ENCODE measurements around the gene EIPR1. TPM values are rescaled to one million over a fixed set of nuclear protein-coding genes. Genes with fewer than 3 reads are reported as not detected.
A peak's percentile ranks its signal among the peaks of the same experiment; 100 is the strongest.
"Not testable (repeated sequence)": the region's sequence is repeated elsewhere in the genome, so short reads cannot be mapped to it uniquely, and the experiment has no call there.

The EIPR1 gene
- total RNA-seq, 1 donor from 2014 or later: 25.9 TPM

DNA sequence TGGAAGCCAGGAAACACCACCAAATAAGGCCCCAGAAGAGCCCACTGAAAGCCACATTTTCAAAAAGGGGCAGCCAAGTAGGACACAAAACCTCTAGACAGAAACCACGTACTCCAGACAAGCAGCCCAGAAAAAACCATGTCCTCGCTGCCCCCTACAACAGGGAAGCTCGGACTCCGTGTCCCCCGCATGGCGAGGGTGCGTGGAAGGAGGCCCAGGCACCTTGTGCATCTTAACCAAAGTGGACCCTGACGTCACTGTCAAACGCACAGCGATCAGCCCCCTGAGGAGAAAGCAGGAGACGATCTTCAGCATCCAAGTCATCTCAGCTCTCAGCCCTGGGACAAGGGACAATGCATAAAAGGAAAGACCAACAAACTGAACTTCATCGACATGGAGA, 168.4 kb downstream of the EIPR1 start:
- ATAC-seq: no peak

DNA sequence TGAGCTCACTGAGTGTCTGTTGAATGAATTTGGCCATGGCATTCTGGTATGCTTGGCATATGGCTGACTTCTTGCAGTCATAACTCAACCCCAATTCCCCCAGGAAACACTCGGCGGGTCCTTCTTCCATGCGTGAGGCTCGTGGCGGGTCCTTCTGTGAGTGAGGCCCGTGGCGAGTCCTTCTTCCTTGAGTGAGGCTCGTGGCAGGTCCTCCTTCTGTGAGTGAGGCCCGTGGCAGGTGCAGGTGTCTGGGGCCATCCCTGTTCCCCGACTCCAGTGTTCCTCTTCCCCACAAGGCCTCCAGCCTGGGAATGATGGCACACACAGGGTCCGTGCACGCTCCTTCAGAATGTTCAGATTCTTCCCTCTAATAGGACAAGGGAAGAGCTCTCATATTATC, 169.0 kb downstream of the EIPR1 start:
- ATAC-seq: no peak

DNA sequence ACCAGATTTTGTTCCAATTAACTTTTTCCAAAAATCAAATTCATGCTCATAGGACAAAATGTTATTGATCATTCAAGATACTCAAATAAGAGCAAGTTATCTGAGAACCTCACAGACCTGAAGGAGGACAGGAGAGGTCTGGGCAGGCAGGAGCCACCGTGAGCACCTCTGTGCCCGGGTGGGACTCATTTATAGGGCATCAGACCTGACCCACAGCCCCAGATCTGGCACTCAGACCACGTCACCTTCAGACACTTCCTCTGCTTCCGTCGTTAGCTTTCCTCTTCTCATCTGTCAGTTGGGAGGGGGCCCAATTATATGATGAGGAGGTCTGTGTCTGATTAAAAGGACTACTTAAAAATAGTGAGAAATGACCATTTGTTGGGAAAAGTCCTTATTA, 169.4 kb downstream of the EIPR1 start:
- ATAC-seq: no peak

DNA sequence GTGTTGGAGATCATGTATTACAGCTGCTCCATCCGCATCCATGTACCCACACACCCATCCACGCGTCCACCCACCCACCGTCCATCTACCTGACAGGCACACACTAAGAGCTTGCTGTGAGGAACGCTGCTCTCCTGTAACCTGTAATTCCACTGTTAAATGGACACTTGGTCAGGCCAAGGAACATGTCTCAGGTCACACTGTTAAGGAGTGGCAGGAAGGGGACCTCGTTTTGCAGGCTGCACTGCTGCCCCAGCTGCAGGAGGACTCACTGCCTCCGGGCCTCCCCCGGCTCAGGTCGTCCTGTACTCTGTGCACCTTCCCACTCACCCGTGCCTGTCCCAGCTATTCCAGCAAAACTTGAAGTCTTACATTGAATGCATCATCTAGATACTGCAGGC, 170.5 kb downstream of the EIPR1 start:
- no peak for ATAC-seq

DNA sequence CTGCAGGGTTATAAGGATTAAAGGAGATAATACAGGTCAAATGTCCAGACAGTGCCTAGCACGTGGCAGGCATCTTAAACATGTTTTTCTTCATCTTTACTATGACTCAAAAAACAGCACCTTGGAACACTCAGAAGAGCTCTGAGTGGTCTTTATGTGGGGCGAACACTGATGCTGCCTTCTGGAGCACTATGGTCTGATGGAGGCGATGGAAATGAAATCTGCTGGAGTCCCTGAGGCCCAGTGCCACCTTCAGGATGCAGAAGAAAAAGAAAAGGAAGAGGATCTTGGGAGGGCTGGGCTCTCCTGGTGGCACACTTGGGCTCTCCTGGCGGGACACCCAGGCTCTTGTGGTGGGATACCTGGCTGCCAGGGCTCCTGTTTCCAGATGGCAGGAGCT, 171.8 kb downstream of the EIPR1 start:
- no peak for ATAC-seq

DNA sequence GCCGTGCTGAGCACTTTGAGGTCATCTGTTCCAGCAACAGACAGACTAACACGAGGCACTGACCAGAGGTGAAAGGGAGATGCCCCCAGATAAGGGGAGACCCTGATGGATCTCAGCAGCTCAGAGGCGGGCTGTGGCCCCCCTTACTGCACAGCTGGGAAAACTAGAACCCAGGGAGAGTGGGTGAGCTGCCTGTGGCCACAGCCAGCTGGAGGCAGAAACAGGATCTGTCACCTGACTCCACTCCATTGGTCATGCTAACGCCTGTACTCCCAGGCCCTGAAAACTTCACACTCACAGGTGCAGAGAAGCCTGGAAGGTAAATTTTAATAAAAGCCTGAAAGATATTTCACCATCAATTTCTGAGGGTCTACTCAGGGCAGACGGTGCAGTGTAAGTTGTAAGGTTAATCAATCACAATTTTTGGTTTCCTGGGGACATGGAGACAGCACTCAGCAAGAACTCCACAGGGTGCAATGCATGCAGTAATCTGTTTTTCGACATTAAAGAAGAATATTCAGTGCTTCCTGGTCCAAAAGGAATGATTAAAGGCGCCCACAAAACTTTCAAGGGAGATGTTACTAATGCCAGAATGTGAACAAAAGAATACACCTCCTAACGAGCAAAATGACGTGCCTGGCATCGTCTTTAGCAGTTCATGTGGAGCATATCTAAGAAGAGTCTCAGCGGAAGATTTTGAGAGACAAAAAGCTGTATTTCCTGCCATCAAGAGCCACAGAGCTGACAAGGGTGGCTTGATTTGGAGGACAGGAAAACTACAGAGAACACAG, 173.4 kb downstream of the EIPR1 start:
- no peak for ATAC-seq

DNA sequence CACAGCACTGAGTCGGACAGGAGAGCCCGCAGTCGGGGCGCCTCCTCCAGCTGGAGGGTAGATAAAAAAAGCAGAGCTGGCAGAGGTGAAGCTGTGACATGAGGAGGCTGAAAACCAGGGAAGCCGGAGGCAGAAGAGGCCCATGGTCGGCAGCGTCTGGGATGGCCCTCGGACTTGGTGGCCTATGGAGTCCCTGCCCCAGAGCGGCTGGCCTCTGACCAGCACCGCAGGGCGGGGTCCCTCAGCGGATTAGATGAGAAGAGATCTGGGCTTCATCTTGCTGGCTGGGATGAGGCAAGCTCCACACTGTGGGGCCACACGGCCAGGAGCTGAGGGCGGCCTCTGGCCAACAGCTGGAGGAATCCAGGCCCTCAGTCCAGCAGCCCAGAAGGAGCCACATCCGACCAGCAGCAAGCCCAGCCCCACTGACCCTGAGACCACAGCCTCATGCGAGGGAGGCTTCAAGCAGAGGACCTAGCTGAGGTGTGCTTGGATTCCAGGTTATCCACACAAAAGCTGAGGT, 174.1 kb downstream of the EIPR1 start:
- no peak for ATAC-seq

DNA sequence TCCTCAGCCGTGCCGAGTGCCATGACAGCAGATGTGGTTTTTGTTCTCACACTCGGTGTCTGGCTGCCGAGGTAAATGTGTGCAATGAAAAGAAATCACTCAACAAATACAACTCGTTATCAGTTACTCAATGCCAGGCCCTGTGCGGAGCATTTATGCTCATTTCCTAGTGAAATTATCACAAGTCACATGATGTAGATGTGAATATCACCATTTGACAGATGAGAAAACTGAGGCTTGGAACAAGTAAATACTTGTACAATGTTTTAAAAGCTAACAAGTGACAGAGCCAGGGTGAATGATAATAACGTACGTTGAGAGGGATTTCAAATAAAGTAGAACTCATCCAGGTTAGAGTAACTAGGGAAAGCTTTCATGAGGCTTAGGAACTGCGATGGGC, 174.7 kb downstream of the EIPR1 start:
- ATAC-seq: no peak

DNA sequence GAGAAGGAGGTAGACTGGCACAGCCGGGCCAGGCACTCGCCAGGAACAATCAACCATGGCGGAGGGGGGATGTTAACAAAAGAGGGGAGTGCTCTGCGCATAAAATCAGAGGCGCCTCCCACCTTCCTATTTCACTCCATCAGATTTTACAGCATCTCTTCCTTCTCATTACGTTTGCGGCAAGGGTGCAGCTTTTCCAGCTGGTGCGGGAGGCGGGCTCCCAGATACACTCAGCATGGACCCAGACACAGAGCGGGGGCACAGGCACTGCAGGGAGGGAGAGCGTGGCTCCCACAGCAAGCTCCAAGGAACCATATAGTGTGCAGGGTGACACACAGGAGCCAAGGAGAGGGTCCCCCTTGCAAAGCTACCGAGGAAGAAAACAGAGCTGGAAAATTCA, 176.3 kb downstream of the EIPR1 start:
- no peak for ATAC-seq

DNA sequence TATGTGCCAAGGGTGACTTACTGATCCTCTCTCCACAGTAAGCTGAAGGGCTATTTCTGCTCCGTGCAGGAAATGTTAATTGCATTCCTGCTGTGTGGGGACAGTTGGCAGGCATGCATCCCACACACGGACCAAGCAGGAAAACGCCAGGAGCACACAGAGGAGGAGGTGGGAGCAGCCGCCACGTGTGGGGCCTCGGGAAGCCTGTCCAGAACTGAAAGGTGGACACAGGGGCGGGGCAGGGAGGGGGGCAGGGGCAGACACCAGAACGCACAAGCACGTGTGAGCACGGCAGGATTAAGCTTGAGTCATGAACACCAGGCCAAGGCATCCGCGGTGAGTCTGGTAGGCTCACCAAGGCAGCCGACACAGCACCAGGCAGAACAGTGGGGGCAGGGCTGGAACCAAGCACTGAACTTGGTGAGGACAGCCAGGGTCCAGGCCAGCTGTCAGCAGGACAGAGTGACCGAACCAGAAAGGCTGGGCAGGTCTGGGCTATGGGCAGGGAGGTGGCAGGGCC, 177.1 kb downstream of the EIPR1 start:
- peak; percentile 14 for ATAC-seq

DNA sequence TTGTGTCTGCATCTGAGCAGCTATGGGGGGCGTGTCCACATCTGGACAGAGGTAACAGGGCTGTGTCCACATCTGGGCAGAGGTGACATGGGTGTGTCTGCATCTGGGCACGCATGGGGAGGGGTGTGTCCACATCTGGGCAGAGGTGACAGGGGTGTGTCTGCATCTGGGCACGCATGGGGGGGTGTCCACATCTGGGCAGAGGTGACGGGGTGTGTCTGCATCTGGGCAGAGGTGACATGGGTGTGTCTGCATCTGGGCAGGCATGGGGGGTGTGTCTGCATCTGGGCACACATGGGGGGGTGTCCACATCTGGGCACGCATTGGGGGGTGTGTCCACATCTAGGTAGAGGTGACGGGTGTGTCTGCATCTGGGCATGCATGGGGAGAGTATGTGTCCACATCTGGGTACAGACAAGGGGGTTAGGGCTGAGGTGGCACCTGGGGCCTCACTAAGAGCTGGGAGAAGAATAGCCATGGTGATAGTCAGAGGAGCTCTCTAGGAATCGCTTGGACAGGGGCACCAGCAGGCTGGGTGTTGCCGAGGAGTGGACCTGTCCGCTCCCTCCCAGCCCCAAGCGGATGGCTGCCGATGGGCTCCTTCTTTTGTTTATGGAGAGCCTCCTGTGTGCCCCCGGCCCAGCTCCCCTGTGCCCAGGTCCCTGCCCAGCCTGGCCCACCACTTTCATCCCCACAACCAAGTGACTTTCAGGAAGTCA, 177.8 kb downstream of the EIPR1 start:
- ATAC-seq: no peak

DNA sequence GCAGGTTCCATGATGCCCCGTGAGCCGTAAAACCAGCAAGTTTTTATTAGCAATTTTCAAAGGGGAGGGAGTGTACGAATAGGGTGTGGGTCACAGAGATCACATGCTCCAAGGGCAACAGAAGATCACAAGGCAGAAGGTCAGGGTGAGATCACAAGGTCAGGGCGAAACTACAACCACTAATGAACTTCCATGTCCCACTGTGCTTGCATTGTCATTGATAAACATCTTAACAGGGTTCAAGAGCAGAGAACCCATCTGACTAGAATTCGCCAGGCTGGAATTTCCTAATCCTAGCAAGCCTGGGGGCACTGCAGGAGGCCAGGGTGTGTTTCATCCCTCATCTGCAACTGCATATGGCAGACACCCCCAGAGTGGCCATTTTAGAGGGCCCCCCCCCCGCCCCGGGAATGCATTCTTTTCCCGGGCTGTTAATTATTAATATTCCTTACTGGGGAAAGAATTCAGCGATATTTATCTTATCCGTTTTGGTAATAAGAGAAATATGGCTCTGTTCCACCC, 178.9 kb downstream of the EIPR1 start:
- ATAC-seq: not testable (repeated sequence)

DNA sequence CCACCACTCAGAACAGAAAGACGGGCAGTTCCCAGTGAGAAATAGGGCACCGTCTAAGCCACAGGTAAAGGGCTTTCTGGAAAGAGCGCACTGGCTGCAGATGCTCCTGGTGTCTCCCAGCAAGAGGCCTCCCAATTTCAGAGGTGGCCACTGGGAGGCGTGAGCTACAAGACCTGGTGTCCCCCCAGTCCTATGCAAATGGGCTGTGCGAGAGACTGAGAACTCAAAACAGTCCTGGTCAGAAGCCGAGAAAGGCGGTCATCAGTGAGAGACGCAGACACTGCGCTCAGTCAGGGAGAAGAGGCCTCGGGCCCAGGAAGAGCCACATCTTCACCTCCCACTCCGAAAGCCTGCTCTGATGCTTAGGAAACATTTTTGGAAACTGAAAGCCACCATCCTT, 179.5 kb downstream of the EIPR1 start:
- peak; percentile 17 for ATAC-seq

DNA sequence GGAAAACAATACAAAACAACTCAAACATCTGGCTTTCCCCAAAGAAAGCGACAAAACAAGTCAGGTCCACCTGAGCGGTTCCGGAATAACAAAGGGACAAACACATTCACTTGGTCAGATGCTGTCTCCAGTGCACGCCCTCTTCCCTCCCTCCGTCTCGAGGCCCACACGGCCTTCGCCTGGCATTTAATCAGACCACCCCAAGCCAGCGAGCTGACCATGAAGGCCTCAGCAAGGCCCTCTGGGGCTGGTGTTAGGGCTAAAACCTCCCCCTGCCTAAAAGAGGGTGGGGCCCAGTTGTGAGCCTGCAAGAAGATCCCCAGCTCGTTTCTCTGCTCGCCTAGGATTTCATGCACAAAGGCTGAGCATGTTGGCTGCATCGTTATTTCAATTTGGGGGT, 180.3 kb downstream of the EIPR1 start:
- ATAC-seq: no peak

DNA sequence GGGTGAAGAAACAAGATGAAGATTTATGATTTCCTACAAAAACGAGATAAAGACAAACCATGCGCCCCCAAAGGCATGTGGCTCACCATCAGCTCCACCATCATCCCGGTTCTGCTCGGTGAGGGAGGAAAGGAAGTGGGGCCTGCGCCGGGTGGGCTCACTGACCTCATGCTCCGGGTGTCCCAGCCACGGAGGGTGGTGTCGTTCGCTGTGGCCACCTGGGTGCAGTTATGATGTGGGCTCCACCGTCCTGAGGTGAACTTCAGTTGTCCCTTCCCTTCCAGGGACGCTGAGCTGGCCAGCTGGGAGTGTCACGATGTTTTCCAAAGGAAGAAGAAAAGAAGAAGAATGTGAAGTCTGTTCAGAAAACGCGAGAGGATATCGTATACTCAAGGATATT, 180.9 kb downstream of the EIPR1 start:
- no peak for ATAC-seq

DNA sequence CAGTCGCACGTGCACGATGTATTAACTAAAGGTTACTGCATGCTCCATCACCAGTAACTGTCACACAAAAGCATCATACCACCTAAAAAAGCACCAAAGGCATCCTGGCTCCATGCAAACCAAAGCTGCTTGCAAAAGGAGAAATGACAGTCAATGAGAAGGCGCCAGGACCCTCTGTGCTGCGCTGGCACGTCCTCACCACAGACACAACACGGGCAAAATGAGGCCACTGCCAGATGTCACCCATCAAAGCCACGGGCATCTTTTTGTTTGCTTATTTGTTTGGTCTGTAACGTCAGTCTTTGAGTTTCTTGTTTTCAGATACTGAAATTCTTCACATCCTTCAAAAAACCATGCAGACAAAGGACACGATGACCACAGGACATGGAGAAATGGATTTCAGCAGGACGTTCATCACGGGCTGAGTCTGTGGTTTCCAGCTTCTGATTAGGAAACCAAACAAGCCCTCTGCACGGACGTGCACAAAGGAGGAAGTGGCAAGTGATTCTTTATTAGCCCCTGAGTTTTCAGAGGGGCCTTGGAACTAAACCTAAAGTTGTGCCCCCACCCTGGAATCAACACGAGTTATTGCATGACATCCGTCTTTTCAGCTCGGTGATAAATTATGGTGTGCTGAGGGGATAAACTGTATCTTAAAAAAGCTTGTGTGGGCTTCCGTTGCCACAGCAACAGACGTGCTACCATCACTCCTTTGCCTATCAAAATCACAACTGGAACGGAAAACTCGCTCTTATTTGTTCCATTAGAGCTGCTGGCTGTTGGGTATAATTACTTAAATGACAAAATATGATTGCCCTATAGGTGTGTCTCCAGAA, 181.8 kb downstream of the EIPR1 start:
- ATAC-seq: no peak

DNA sequence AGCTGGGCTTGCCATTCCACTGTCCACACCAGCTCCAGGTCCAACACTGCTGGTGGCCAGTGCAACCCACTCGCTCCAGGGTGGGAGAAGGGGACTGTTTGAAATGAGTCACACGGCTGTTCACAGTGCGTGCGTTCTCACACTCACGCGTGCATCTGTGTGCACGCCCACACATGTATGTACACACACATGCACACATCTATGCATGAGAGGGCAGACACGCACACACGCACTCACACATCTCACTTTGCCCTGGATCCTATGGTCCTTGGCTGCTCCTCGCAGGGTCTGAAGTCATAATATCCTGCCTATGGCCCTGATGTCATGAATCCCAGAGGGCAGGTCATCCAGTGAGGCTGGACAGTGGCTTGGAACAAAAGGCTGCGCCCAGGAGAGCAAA, 182.8 kb downstream of the EIPR1 start:
- ATAC-seq: no peak

DNA sequence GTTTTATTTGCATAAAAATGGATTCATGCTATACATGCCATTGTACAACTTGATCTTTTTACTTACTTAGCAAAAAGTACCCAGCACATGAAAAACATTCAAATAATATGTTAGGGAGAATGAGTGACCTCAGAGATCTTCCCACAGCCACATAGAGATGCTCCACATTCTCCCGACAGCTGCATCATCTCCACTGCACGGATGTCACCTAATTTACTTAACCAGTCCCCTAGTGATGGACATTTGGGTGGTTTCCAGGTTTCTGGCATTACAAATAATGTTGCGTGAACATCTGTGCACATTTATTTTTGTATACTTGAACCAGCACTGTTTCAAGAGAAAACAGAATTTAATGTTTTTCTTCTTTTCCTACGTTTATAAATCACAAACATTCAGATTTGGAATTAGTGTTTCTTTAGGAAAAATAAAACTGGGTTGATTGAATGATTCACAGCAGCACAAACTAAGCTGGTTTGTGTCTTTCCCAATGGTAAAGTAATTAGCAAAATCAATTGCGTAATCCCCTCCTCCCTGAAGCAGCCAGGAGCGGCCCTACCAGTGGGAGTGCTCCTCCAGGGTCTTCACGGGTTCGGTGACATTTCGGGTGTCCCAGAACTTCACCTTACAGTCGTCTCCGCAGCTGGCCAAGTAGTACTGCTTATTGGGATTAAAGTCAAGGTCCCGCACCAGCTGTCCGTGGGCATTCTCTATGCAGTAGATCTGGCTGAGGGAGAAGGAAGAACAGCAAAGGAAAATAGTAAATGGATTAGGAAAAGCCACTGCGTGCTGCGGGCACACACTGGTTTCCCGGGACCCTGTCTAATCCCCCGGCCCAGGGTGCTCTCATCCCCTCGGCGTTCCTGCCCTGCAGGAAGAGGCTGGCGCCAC, 183.9 kb downstream of the EIPR1 start:
- no peak for ATAC-seq

DNA sequence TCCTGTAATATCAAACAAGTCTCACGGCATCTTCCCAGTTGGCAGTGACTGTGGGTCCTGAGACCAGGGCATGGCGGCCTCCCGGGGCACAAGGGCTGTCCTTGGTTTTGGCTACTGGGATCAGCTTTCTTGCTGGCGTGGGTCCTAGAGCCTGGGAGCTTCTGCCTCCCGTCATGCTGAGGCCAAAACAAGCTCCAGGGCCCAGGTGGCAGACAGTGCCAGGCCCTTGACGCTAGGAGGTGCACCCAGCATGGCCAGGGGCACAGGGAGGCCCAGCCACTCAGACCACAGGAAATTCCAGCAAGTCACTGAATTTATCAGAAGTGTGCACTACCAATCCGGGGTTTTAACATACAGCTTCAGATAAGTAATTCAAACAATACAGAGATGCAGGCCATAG, 184.7 kb downstream of the EIPR1 start:
- no peak for ATAC-seq

DNA sequence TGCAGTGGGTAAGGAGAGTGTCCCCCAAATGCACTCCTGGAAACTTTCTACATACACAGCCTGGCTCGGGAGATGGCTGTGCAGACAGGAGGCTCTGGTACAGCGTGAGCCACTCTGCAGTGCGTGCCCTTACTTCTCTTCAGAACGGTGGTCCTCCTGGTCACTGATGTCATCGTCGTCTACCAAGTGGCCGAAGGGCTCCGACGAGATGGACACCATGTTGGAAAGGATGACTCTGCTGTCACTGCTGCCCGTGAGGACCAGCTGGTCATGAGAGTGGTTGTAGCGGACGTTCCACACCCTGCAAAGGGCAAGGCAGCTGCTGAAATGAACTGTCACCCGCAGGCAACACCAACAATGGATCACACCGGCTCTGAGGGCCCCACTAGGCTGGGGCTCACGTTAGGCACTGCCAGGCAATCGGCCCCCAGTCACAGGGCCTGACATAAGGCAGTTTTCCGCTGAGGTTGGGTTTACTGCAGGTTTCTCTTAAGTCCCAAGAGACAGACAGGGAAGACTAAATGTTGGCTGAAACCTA, 185.3 kb downstream of the EIPR1 start:
- no peak for ATAC-seq

DNA sequence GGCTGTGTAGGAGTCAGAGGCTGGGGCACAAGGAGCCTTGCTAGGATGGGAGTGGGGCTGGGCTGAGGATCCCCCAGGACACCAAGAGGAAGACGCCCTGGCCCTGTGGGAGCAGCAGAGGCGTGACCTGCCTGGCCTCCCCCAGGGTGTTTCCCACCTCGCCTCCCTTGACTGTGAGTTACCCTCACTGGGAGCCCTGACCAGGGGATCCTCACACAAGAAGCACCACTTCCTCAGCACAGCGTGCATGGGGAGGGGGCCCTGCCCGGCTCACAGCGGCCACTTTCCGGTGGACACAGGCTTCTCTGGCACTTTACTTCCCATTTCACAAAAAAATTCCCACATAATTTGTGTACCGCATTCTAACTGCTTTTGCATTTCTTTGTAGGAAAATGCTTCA, 187.7 kb downstream of the EIPR1 start:
- ATAC-seq: no peak
